Gastrocnemius medialis (tissue), 4 donors: ENCODE measurements around the gene MNAT1.
"Not testable (repeated sequence)": the region's sequence is repeated elsewhere in the genome, so short reads cannot be mapped to it uniquely, and the experiment has no call there.

Source experiments
- CTCF ChIP-seq, 5 experiments: fragments of 450-650 bp in 3 of 5; fragments of 200-600 bp in 2 of 5; sonication (generic) in 2 of 5; IDR thresholded peaks in 4 of 5; conservative IDR thresholded peaks in 1 of 5; 1 replicate in 4 of 5; 2 replicates in 1 of 5; pipeline ENCODE4 v1.5.1; 2016 to 2019; ENCODE audit warnings: antibody characterized with exemption in 5 of 5, mild to moderate bottlenecking in 3 of 5, moderate library complexity in 3 of 5
- POLR2A ChIP-seq, 2 donors: fragments of 450-650 bp; IDR thresholded peaks; one replicate each; pipeline ENCODE4 v1.6.1; 2017; ENCODE audit warnings: antibody characterized with exemption in 2 of 2, mild to moderate bottlenecking in 2 of 2, moderate library complexity in 2 of 2

GRCh38 chr14:60779745-60780514 is 45.4 kb downstream of the MNAT1 start:
- not testable (repeated sequence) for TF ChIP-seq CTCF (IDR thresholded peaks at IDR 0.05 in 4 of 5, conservative IDR thresholded peaks at IDR 0.05 in 1 of 5); POLR2A (IDR thresholded peaks at IDR 0.05)
